Activated T-helper 9 cell treated with anti-CD3 and anti-CD28 coated beads, Interleukin-2, amount 50 U/mL, for 16 hours (primary cell): ENCODE data around the gene SCAF4.
"Not testable (repeated sequence)": the region's sequence is repeated elsewhere in the genome, so short reads cannot be mapped to it uniquely, and the experiment has no call there.

Source experiments
- DNase-seq: peaks from one replicate; pipeline ENCODE4 v3.0.0-alpha.2; 2020; ENCODE audit warnings: low read depth

SCAF4 gene, protein sequence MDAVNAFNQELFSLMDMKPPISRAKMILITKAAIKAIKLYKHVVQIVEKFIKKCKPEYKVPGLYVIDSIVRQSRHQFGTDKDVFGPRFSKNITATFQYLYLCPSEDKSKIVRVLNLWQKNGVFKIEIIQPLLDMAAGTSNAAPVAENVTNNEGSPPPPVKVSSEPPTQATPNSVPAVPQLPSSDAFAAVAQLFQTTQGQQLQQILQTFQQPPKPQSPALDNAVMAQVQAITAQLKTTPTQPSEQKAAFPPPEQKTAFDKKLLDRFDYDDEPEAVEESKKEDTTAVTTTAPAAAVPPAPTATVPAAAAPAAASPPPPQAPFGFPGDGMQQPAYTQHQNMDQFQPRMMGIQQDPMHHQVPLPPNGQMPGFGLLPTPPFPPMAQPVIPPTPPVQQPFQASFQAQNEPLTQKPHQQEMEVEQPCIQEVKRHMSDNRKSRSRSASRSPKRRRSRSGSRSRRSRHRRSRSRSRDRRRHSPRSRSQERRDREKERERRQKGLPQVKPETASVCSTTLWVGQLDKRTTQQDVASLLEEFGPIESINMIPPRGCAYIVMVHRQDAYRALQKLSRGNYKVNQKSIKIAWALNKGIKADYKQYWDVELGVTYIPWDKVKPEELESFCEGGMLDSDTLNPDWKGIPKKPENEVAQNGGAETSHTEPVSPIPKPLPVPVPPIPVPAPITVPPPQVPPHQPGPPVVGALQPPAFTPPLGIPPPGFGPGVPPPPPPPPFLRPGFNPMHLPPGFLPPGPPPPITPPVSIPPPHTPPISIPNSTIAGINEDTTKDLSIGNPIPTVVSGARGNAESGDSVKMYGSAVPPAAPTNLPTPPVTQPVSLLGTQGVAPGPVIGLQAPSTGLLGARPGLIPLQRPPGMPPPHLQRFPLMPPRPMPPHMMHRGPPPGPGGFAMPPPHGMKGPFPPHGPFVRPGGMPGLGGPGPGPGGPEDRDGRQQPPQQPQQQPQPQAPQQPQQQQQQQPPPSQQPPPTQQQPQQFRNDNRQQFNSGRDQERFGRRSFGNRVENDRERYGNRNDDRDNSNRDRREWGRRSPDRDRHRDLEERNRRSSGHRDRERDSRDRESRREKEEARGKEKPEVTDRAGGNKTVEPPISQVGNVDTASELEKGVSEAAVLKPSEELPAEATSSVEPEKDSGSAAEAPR

GRCh38 chr21:31731857-31732596 is at the start of gene SCAF4:
SCAF4 (minus strand) TSS chr21:31732118; CDS start chr21:31731692, 426 bp downstream.
- DNase-seq, result peak; percentile 77

DNA sequence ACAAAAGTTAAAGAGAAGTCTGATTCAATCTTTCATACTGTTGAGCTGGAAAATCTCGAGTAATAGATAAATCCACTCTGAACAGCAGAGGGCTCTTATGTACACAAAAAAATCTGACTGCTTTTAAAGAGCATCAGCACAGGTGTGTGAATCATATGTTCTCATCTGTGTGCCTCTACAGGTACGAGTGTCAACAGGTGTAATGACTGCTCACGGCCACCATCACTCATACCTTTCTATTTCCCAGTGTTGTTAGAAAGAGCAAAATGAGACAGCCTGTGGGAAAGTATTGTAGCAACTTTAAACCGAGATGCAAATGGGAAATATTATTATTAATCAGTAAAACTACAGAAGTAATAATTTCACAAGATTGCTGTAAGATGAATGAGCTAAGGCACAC is 49.0 kb upstream of the SCAF4 start:
- no peak for DNase-seq

GRCh38 chr21:31778546-31778945 is 46.6 kb upstream of the SCAF4 start:
- DNase-seq, result no peak

DNA sequence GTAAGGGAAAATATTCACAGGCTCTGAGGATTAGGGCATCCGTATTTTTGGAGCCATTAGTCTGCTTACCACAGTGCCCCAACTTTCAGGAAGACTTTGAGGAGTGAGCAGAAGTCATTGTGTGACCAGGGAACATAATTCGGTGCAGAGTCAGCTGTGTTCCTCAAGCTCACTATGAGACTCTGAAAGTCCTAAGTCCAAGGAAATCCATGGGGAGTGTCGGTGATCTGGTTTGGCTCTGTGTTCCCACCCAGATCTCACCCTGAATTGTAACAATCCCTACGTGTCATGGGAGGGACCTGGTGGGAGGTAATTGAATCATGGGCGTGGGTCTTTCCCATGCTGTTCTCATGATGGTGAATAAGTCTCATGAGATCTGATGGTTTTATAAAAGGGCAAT is 45.9 kb upstream of the SCAF4 start:
- DNase-seq, result no peak

- no peak for DNase-seq
Observed at GRCh38 chr21:31774031-31774430, 42.1 kb upstream of the SCAF4 start.

GRCh38 chr21:31772674-31773555 is 41.0 kb upstream of the SCAF4 start:
- DNase-seq, result no peak

GRCh38 chr21:31771685-31772084 is 39.8 kb upstream of the SCAF4 start:
- no peak for DNase-seq

DNA sequence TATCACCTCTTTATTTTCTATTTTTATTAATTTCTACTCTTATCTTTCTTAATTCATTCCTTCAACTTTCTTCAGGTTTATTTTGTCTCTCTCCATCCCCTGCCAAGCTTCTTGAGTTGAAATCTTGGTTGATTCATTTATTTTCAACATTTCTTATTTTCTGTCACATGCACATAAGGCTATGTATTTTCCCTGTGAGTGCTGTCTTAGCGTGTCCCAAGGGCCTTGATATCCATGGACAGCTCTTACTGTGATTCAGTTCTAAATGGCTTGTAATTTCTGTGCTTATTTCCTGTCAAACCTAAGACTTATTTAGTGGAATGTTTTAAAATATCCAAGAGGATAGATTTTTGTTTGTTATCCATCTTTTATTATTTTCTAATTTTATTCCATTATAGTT is 36.8 kb upstream of the SCAF4 start:
- no peak for DNase-seq

DNA sequence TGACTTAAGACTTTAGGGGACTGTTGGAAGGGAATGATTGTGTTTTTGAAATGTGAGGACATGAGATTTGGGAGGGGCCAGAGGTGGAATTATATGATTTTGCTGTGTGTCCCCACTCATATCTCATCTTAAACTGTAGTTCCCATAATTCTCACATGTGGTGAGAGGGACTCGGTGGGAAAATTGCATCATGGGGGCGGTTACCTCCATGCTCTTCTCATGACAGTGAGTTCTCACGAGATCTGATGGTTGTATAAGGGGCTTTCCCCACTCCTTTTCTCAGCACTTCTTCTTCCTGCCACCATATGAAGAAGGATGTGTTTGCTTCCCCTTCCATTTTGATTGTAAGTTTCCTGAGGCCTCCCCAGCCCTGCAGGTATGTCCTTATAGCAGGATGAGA is 35.0 kb upstream of the SCAF4 start:
- no peak for DNase-seq

- DNase-seq, result not testable (repeated sequence)
Observed at GRCh38 chr21:31765850-31766249, 33.9 kb upstream of the SCAF4 start.

- no peak for DNase-seq
Observed at GRCh38 chr21:31760931-31761330, 29.0 kb upstream of the SCAF4 start.

DNA sequence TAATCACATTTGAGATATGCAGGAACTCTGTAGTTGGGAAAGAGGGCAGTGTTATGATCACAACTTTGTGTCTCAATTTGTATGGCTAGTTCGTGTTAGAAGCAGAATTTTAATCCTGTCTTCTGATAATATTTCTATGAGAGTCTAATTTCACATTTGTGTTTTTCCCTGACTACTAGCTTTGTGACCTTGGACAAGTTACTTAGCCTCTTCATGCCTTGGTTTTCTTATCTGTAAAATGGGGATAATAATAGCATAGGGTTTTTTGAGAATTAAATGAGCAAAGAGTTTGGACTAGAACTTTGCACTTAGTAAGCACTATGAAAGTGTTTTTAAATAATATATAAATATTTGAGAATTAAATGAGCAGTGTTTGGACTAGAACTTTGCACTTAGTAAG is 24.9 kb upstream of the SCAF4 start:
- DNase-seq, result no peak

GRCh38 chr21:31755027-31755426 is 23.1 kb upstream of the SCAF4 start:
- no peak for DNase-seq

DNA sequence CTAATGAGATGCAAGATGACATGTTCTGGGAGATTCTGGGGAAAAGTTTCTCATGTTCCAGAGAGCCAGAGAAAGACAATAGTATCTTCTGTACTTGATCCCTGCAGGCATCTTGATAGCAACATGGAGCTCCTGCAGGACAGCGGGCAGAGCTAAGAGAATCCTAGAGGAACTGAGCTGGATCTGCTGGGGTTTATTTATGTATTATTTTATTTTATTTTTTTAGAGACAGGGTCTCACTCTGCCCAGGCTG is 22.7 kb upstream of the SCAF4 start:
- DNase-seq, result no peak

DNA sequence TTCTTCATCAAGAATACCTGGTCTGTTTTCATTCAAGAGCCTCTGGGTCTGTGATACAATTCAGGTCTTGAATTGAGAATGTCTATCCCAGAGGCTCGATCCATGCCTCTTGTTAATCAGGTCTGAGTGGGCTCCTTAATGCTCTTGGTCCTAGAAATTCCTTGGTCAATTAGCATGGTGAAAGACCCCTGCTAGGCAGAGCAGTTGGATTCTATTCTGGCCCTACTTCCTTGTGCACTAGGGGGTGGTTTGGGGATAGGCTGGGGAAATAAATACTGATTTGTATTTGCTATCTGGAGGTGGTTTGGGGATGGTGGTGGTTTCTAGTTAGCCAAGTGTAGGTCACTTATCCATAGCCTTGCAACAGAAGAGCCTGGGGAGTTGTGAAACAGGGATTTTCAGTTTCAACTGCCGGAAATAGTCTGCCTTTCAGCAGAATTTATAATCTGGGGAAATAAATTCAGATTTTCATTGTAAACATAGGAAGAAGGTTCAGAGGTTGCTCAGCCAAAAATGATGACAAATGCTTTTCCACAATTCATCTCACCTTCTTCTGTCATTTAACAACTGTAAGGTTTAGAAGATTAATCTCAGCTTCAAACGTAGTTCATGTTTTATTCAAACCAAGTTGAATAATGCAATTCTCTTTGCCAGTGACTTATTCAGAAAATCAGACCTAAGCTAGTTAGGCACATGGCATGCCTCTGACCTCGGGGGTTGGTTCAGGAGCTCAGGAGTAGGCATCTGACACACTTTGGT is 22.2 kb upstream of the SCAF4 start:
- DNase-seq, result no peak

- no peak for DNase-seq
Observed at GRCh38 chr21:31752967-31753366, 21.0 kb upstream of the SCAF4 start.

- DNase-seq, result no peak
Observed at GRCh38 chr21:31752352-31752751, 20.4 kb upstream of the SCAF4 start.

DNA sequence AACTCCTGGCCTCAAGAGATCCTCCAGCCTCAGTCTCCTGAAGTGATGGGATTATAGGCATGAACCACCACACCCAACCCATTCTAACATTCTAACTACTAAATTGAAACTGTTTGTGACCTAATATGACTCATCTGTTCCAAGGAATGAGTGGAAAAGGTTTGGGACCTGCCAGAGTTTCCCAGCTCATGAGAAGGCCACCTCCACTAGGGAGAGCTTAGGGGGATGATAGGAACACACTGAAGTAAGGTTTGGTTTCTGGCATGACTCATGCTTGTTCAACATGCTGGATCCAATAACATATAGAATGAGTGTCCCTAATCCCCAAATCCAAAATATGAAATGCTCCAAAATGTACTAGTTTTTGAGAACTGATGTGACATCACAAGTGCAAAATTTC is 18.9 kb upstream of the SCAF4 start:
- no peak for DNase-seq

GRCh38 chr21:31744182-31744800 is 12.4 kb upstream of the SCAF4 start:
- no peak for DNase-seq

DNA sequence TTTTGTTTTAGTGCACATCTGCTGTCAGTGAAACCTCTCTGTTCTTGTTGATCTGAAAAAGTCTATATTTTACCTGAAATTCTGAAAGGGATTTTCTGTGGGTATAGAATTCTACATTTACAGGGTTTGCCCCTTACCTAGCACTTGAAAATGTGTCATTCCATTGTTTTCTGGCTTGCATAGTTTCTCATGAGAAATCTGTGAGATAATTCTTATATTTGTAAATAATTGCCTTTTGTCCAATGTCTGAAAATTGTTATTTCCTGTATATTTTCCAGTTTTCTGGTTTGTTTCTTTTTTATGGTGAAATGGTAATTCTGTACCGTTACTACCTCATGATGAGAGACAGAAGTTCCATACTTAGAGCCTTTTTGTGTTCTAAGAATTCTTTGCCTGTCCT is 11.8 kb upstream of the SCAF4 start:
- no peak for DNase-seq
